Measurements from ENCODE around the gene BATF2.
"Not testable (repeated sequence)": the region's sequence is repeated elsewhere in the genome, so short reads cannot be mapped to it uniquely, and the experiment has no call there.

The BATF2 gene

GRCh38 chr11:65023502-65023901 lies 26.7 kb upstream of the BATF2 start:
- Mint-ChIP-seq H3K36me3 (ENCODE audit: insufficient read depth) (peaks cover 26% of the 10 kb centered on the region), H3K4me1 (ENCODE audit: low read depth in 2 of 2) (peaks cover 10 to 15% of the 10 kb centered on the region in 2 donors)
- H3K27ac Mint-ChIP-seq; ATAC-seq (replicated peaks); H3K9me3 Mint-ChIP-seq; H3K27me3 Mint-ChIP-seq; DNase-seq; H3K4me3 Mint-ChIP-seq: not testable (repeated sequence)

DNA sequence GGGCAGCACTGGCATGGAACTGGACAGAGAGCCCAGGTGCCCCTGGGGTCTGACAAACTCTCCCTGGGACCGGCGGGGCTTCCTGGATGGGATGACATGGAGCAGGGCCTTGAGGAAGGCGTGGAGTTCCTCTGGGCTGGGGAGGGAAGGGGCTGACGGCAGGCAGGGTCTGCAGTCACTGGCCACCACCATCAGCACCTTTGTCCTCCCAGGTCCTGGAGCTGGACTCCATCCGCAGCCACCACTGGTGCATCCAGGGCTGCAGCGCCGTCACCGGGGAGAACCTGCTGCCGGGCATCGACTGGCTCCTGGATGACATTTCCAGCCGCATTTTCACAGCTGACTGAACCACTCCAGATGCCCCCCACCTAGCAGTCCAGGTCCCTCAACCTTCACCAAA lies 24.7 kb upstream of the BATF2 start:
- Mint-ChIP-seq H3K4me3 (no peak overlapping the region), H3K27me3 (no peaks in the 10 kb centered on the region), H3K9me3 (no peaks in the 10 kb centered on the region), H3K27ac (peak overlapping the region in 1 of 2 donors; percentile 41), H3K36me3 (ENCODE audit: insufficient read depth) (peaks cover 16% of the 10 kb centered on the region), H3K4me1 (ENCODE audit: low read depth in 2 of 2) (peaks cover 3 to 7% of the 10 kb centered on the region in 2 donors)
- DNase-seq (no peak), ATAC-seq (replicated peaks) (no peak)

- ATAC-seq (replicated peaks) (no peak), DNase-seq (no peak)
- Mint-ChIP-seq H3K4me3 (no peak overlapping the region), H3K4me1 (ENCODE audit: low read depth in 2 of 2) (peaks cover 6 to 10% of the 10 kb centered on the region in 2 donors), H3K9me3 (no peaks in the 10 kb centered on the region), H3K27ac (peak overlapping the region in 1 of 2 donors; percentile 41), H3K27me3 (no peaks in the 10 kb centered on the region), H3K36me3 (ENCODE audit: insufficient read depth) (peaks cover 18% of the 10 kb centered on the region)
Observed at GRCh38 chr11:65021003-65021402, 24.2 kb upstream of the BATF2 start.

GRCh38 chr11:65019824-65020223 lies 23.1 kb upstream of the BATF2 start:
- Mint-ChIP-seq H3K27ac (no peak overlapping the region), H3K27me3 (no peaks in the 10 kb centered on the region)

GRCh38 chr11:65017937-65018336 lies 21.2 kb upstream of the BATF2 start:
- DNase-seq = no peak
- Mint-ChIP-seq H3K9me3 (no peaks in the 10 kb centered on the region), H3K27ac (no peak overlapping the region), H3K36me3 (ENCODE audit: insufficient read depth) (peaks cover 29% of the 10 kb centered on the region), H3K4me3 (no peak overlapping the region), H3K27me3 (no peaks in the 10 kb centered on the region), H3K4me1 (ENCODE audit: low read depth in 2 of 2) (peaks cover 19 to 22% of the 10 kb centered on the region in 2 donors)
- no peak for ATAC-seq (replicated peaks)

More at GRCh38 chr11:65019824-65020223, 23.1 kb upstream of the BATF2 start:
- peaks cover 20% of the 10 kb centered on the region for H3K36me3 Mint-ChIP-seq (ENCODE audit: insufficient read depth)
- H3K9me3 Mint-ChIP-seq = no peaks in the 10 kb centered on the region
- no peak for ATAC-seq (replicated peaks)
- peaks cover 10 to 15% of the 10 kb centered on the region in 2 donors for H3K4me1 Mint-ChIP-seq (ENCODE audit: low read depth in 2 of 2)
- DNase-seq = no peak
- no peak overlapping the region for H3K4me3 Mint-ChIP-seq

DNA sequence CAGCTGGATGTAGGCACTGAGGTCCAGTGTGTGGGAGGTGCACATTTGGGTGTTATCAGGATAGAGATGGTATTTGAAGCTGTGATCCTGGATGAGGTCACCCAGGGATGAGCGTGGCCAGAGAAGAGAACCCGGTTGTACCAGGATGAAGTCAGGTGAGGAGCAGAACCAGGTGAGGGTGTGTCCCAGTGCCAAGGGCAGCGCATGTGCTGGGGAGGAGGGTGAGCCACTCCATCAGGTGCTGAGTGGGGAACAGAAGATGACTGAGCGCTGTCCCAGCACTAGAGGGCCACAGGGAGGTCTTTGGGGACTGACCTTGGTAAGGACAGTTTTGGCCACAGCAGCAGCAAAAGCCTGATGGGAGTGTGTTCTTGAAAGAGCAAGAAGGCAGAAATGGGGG lies 19.9 kb upstream of the BATF2 start:
- H3K4me1 Mint-ChIP-seq (ENCODE audit: low read depth in 2 of 2) = peaks cover 19 to 23% of the 10 kb centered on the region in 2 donors
- no peaks in the 10 kb centered on the region for H3K27me3 Mint-ChIP-seq
- no peaks in the 10 kb centered on the region for H3K9me3 Mint-ChIP-seq
- peaks cover 23% of the 10 kb centered on the region for H3K36me3 Mint-ChIP-seq (ENCODE audit: insufficient read depth)
- DNase-seq (no peak), ATAC-seq (replicated peaks) (no peak)
- H3K4me3 Mint-ChIP-seq = no peak overlapping the region
- no peak overlapping the region for H3K27ac Mint-ChIP-seq

DNA sequence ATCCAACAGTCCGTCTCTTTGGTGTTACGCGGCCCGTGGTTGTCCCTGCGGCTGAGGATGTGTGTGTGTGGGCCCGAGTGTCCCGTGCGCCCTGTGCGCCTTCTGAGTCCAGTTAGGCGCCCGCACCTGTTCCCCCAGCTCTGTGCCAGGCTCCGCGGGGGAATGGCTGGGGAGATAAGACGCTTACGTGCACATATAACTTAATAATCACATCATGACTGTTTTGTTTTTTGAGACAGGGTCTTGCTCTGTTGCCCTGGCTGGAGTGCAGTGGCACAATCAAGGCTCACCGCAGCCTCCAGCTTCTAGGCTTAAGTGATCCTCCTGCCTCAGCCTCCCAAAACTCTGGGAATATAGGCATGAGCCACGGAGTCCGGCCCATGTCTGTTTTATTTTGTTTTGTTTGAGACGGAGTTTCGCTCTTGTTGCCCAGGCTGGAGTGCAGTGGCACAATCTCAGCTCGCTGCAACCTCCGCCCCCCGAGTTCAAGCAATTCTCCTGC lies 18.0 kb upstream of the BATF2 start:
- Mint-ChIP-seq H3K27me3 (no peaks in the 10 kb centered on the region), H3K9me3 (no peaks in the 10 kb centered on the region), H3K4me3 (peak overlapping the region; percentile 80 to 86), H3K4me1 (ENCODE audit: low read depth in 2 of 2) (peaks cover 19 to 23% of the 10 kb centered on the region in 2 donors), H3K36me3 (ENCODE audit: insufficient read depth) (peaks cover 20% of the 10 kb centered on the region), H3K27ac (peak overlapping the region in 1 of 2 donors; percentile 74)
- DNase-seq (no peak), ATAC-seq (replicated peaks) (peak; percentile 0)

DNA sequence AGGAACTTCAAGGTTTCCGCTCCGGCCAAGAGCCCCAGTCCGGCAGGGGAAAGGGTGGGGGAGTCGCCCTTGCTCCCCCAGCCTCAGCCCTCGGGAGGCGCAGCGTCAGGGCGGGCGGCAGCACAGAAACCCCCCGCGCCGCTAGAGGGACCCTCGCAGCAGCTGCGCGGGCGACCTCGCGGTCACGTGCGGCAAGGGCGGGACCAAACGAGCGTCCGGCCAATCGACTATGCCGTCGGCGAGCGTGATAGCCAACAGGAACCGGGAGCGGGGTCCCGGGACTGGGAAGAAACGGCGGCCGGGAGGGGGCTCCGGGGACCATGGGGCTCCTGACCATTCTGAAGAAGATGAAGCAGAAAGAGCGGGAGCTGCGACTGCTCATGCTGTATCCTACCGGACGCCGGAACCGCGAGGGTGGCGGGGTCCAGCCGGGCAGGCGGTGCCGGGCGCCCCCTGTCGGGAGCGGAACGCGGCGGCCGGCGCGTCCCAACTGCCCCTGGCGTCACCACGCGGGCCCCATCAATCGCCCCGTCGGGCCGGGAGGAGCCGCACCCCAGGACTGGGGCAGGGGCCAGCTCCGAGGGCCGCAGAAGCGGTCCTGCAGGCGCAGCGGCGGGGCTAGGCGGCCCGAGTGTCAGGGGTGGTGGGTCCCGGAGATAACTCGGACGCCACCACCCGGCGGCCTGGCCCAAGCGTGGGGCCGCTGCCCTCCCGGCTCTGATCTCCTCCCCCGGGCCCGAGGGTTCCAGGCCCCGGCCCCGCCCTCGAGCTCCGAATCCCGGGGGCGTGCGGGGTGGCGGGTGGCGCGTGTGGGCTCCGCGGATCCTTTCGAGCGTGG lies 17.3 kb upstream of the BATF2 start, which contains the start of gene ARL2:
ARL2 (plus strand) TSS at position 273 of the 838 bp plus-strand sequence; CDS start at position 321, 48 bp downstream.
- ATAC-seq (replicated peaks) = peak; percentile 76
- H3K36me3 Mint-ChIP-seq (ENCODE audit: insufficient read depth) = peaks cover 18% of the 10 kb centered on the region
- H3K27me3 Mint-ChIP-seq = no peaks in the 10 kb centered on the region

DNA sequence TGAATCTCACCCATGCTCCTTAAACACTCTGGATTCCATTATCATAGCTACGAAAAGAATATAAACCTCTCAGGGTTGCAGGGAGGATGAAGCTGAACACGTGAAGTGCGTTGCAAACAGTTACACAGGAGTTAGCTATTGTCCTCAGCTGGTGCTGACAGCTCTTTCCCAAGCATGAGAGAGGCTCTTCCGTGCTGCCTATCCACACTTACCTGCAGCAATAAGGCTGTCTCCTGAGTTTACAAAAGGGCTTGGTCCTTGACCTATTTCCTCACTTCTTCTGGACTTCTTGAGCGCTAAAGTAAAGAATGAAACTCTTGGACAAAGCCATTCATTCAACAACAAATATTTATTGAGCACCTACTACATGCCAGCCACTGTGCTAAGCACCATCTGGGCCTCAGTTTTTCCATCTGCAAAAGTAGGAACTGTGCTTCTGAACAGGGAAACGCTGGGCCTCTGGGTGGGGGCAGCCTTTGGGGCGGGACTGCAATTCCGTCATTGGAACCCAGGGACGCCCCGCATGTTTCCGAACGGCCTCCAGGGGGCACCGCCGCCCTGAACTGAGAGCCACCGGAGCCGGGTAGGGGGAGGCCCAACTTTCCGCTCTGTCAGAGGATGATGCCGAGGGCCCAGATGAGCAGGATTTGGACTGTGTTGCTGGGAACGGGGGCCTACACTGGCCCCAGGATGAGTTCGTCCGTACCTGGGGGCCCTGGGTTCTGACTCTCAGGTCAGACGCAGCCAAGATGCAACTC lies 16.5 kb upstream of the BATF2 start:
- H3K4me1 Mint-ChIP-seq (ENCODE audit: low read depth in 2 of 2) = peaks cover 19 to 23% of the 10 kb centered on the region in 2 donors
- DNase-seq (peak; percentile 87 to 90 (median 88)), ATAC-seq (replicated peaks) (peak; percentile 84)
- H3K4me3 Mint-ChIP-seq = peak overlapping the region; percentile 87 to 89
- H3K27ac Mint-ChIP-seq = peak overlapping the region; percentile 94 to 95
- H3K27me3 Mint-ChIP-seq = no peaks in the 10 kb centered on the region
- peaks cover 13% of the 10 kb centered on the region for H3K36me3 Mint-ChIP-seq (ENCODE audit: insufficient read depth)
- no peaks in the 10 kb centered on the region for H3K9me3 Mint-ChIP-seq

More for the DNA sequence above, 17.3 kb upstream of the BATF2 start, which contains the start of gene ARL2:
- peak within 1 kb of the TSS; percentile 87 to 89 for H3K4me3 Mint-ChIP-seq
- H3K27ac Mint-ChIP-seq = peak within 1 kb of the TSS; percentile 94 to 95
- H3K9me3 Mint-ChIP-seq = no peaks in the 10 kb centered on the region
- peaks cover 19 to 23% of the 10 kb centered on the region in 2 donors for H3K4me1 Mint-ChIP-seq (ENCODE audit: low read depth in 2 of 2)
- peak; percentile 78 to 82 (median 80) for DNase-seq

DNA sequence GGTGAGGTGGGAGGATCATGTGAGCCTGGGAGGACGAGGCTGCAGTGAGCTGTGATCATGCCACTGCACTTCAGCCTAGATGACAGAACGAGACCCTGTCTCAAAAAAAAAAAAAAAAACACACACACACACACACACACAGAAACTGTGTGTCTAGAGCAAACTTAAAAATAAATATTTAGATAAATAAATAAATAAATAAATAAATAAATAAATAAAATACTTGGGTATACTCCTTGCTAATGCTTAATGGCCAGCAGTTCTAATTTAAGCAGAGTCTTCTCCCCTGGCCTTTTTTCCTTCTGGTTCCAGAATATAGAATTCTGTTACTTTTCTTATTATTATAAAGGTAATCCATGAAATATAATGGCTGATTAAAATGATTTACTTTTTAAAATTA lies 12.1 kb upstream of the BATF2 start:
- peaks cover 10% of the 10 kb centered on the region in 2 donors for H3K27me3 Mint-ChIP-seq
- no peak overlapping the region for H3K27ac Mint-ChIP-seq
- H3K9me3 Mint-ChIP-seq = no peaks in the 10 kb centered on the region
- ATAC-seq (replicated peaks) = no peak
- no peak overlapping the region for H3K4me3 Mint-ChIP-seq
- H3K36me3 Mint-ChIP-seq (ENCODE audit: insufficient read depth) = peaks cover 8% of the 10 kb centered on the region
- DNase-seq = no peak
- H3K4me1 Mint-ChIP-seq (ENCODE audit: low read depth in 2 of 2) = peaks cover 6 to 7% of the 10 kb centered on the region in 2 donors

- peaks cover 10 to 15% of the 10 kb centered on the region in 2 donors for H3K27me3 Mint-ChIP-seq
- no peaks in the 10 kb centered on the region for H3K36me3 Mint-ChIP-seq (ENCODE audit: insufficient read depth)
- H3K9me3 Mint-ChIP-seq = no peaks in the 10 kb centered on the region
- DNase-seq (no peak), ATAC-seq (replicated peaks) (no peak)
- no peak overlapping the region for H3K27ac Mint-ChIP-seq
- H3K4me3 Mint-ChIP-seq = no peak overlapping the region
- peaks cover under 1 to 2% of the 10 kb centered on the region in 2 donors for H3K4me1 Mint-ChIP-seq (ENCODE audit: low read depth in 2 of 2)
Observed at GRCh38 chr11:65008016-65008415, 11.2 kb upstream of the BATF2 start.

DNA sequence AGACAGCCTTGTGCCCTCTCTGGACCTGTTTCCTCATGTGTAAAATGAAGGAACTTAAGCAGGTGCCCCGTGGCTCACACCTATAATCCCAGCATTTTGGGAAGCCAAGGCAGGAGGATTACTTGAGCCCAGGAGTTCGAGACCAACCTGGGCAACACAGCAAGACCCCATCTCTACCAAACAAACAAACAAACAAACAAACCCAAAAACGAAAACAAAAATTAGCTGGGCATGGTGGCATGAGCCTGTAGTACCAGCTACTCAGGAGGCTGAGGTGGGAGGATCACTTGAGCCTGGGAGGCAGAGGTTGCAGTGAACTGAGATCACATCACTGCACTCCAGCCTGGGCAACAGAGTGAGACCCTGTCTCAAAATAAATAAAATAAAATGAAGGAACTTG lies 7.2 kb upstream of the BATF2 start:
- not testable (repeated sequence) for DNase-seq; H3K27ac Mint-ChIP-seq; H3K4me3 Mint-ChIP-seq; H3K9me3 Mint-ChIP-seq; H3K36me3 Mint-ChIP-seq (ENCODE audit: insufficient read depth); ATAC-seq (replicated peaks); H3K4me1 Mint-ChIP-seq (ENCODE audit: low read depth in 2 of 2)
- H3K27me3 Mint-ChIP-seq = peaks cover 10 to 29% of the 10 kb centered on the region in 2 donors

GRCh38 chr11:65003282-65003681 lies 6.5 kb upstream of the BATF2 start:
- Mint-ChIP-seq H3K4me3 (no peak overlapping the region), H3K9me3 (no peaks in the 10 kb centered on the region), H3K27me3 (peaks cover 10 to 29% of the 10 kb centered on the region in 2 donors), H3K27ac (no peak overlapping the region), H3K36me3 (ENCODE audit: insufficient read depth) (no peaks in the 10 kb centered on the region), H3K4me1 (ENCODE audit: low read depth in 2 of 2) (peaks cover 4 to 6% of the 10 kb centered on the region in 2 donors)
- DNase-seq = no peak
- ATAC-seq (replicated peaks) = no peak

All from effector memory CD8-positive, alpha-beta T cell (primary cell).